Uterus (tissue), 4 donors: ENCODE results near the gene ZNF674. TPM values are rescaled to one million over a fixed set of nuclear protein-coding genes. Genes with fewer than 3 reads are reported as not detected.

Experiments
- DNase-seq, 2 donors: peaks; one replicate each; pipeline ENCODE4 v3.0.0-alpha.2; 2019 to 2020
- H3K27ac ChIP-seq, 2 donors: fragments of 200-600 bp; sonication (generic); 1 replicate in 1 of 2; 2 replicates in 1 of 2; pipeline ENCODE4 v1.5.1; 2016 to 2018
- H3K27me3 ChIP-seq, 2 donors: fragments of 200-600 bp; sonication (generic); one replicate each; pipeline ENCODE4 v1.5.1; 2018 to 2019; ENCODE audit warnings: control low read depth in 1 of 2
- H3K36me3 ChIP-seq, 2 donors: fragments of 200-600 bp; sonication (generic); one replicate each; pipeline ENCODE4 v1.5.1; 2019; ENCODE audit warnings: control low read depth in 1 of 2
- H3K4me1 ChIP-seq, 2 donors: fragments of 200-600 bp; sonication (generic); one replicate each; pipeline ENCODE4 v1.5.1; 2018 to 2019; ENCODE audit warnings: control low read depth in 1 of 2
- H3K4me3 ChIP-seq, 2 donors: fragments of 200-600 bp; sonication (generic); 1 replicate in 1 of 2; 2 replicates in 1 of 2; pipeline ENCODE4 v1.5.1; 2018 to 2019; ENCODE audit warnings: mild to moderate bottlenecking in 1 of 2
- H3K9me3 ChIP-seq, 2 donors: fragments of 200-600 bp; sonication (generic); one replicate each; pipeline ENCODE4 v1.5.1; 2019; ENCODE audit warnings: control low read depth in 1 of 2
- CTCF ChIP-seq, 4 experiments: fragments of 200-600 bp in 2 of 4; fragments of 450-650 bp in 2 of 4; sonication (generic) in 2 of 4; IDR thresholded peaks; one replicate each; pipeline ENCODE4 v1.5.1; 2016 to 2019; ENCODE audit warnings: antibody characterized with exemption in 4 of 4, mild to moderate bottlenecking in 2 of 4, moderate library complexity in 1 of 4
- POLR2A ChIP-seq, 2 donors: fragments of 450-650 bp; IDR thresholded peaks; one replicate each; pipeline ENCODE4 v1.6.1; 2016; ENCODE audit warnings: antibody characterized with exemption in 2 of 2, mild to moderate bottlenecking in 1 of 2, moderate library complexity in 1 of 2
- intact Hi-C: fragments of 100-400 bp; cut with DNase I; formaldehyde crosslinking; loops from one replicate; pipeline ENCODE4 v1.15.1; 2023; ENCODE audit warnings: low total_unique reads
- total RNA-seq, 4 donors: library from RNA; depleted of rRNA in 3 of 4; stranded (reverse); fragments of >200 nt in 3 of 4; gene quantifications; one replicate each; pipeline versions ENCODE4 v1.1.0 to v1.2.4, GENCODE V29; 2014 to 2023
- donor health status: DM: yes; HTN: yes; CAD: no.

ZNF674 gene
- total RNA-seq, 4 donors from 2014 or later, result 1.2 to 7.8 (median 5.3) TPM

GRCh38 chrX:46577221-46578005 lies 32.2 kb upstream of the ZNF674 start:
- Histone ChIP-seq H3K27me3 (no peaks in the 10 kb centered on the region), H3K27ac (peak overlapping the region in 1 of 2 donors; percentile 54), H3K4me1 (no peaks in the 10 kb centered on the region), H3K4me3 (peak overlapping the region in 1 of 2 donors; percentile 53), H3K9me3 (no peaks in the 10 kb centered on the region), H3K36me3 (no peaks in the 10 kb centered on the region)
- intact Hi-C loops, result no loop called here
- DNase-seq, result no peak
- TF ChIP-seq CTCF (IDR thresholded peaks at IDR 0.05), result no peak
- no peak for TF ChIP-seq POLR2A (IDR thresholded peaks at IDR 0.05)

- peak overlapping the region; percentile 54 to 57 for H3K27ac ChIP-seq
- DNase-seq, result peak; percentile 25 to 38
- H3K27me3 ChIP-seq, result no peaks in the 10 kb centered on the region
- intact Hi-C loops, result no loop called here
- H3K4me1 ChIP-seq, result no peaks in the 10 kb centered on the region
- H3K4me3 ChIP-seq, result peak overlapping the region in 1 of 2 donors; percentile 53
- no peak for TF ChIP-seq CTCF (IDR thresholded peaks at IDR 0.05)
- TF ChIP-seq POLR2A (IDR thresholded peaks at IDR 0.05), result no peak
- H3K36me3 ChIP-seq, result no peaks in the 10 kb centered on the region
- no peaks in the 10 kb centered on the region for H3K9me3 ChIP-seq
These were observed 31.2 kb upstream of the ZNF674 start for GRCh38 chrX:46576458-46576857.

GRCh38 chrX:46575991-46576392 lies 30.8 kb upstream of the ZNF674 start:
- Histone ChIP-seq H3K27ac (peak overlapping the region; percentile 54 to 57), H3K27me3 (no peaks in the 10 kb centered on the region), H3K4me1 (no peaks in the 10 kb centered on the region), H3K4me3 (peak overlapping the region in 1 of 2 donors; percentile 53), H3K36me3 (no peaks in the 10 kb centered on the region), H3K9me3 (no peaks in the 10 kb centered on the region)
- intact Hi-C loops, result no loop called here
- DNase-seq, result peak; percentile 31 to 54
- TF ChIP-seq CTCF (IDR thresholded peaks at IDR 0.05) (no peak), POLR2A (IDR thresholded peaks at IDR 0.05) (no peak)

GRCh38 chrX:46575586-46575985 lies 30.4 kb upstream of the ZNF674 start:
- Histone ChIP-seq H3K4me1 (no peaks in the 10 kb centered on the region), H3K36me3 (no peaks in the 10 kb centered on the region), H3K27ac (peak overlapping the region; percentile 57 to 65), H3K27me3 (no peaks in the 10 kb centered on the region), H3K4me3 (peak overlapping the region; percentile 34 to 53), H3K9me3 (no peaks in the 10 kb centered on the region)
- TF ChIP-seq POLR2A (IDR thresholded peaks at IDR 0.05), result no peak
- TF ChIP-seq CTCF (IDR thresholded peaks at IDR 0.05), result no peak
- DNase-seq, result no peak
- intact Hi-C loops, result no loop called here

GRCh38 chrX:46574774-46575381 lies 29.7 kb upstream of the ZNF674 start:
- no peaks in the 10 kb centered on the region for H3K4me1 ChIP-seq
- no peak for TF ChIP-seq CTCF (IDR thresholded peaks at IDR 0.05)
- TF ChIP-seq POLR2A (IDR thresholded peaks at IDR 0.05), result peak in 1 of 2 donors; percentile 5
- intact Hi-C loops, result no loop called here

More at GRCh38 chrX:46574774-46575381, 29.7 kb upstream of the ZNF674 start:
- Histone ChIP-seq H3K36me3 (no peaks in the 10 kb centered on the region), H3K27ac (peak overlapping the region; percentile 57 to 65), H3K27me3 (no peaks in the 10 kb centered on the region), H3K4me3 (peak overlapping the region; percentile 34 to 53), H3K9me3 (no peaks in the 10 kb centered on the region)
- DNase-seq, result no peak
